Osteoblast (primary cell): ENCODE results near the gene KIF7. TPM values are rescaled to one million over a fixed set of nuclear protein-coding genes. Genes with fewer than 3 reads are reported as not detected.

Source experiments
- DNase-seq: peaks from one replicate; pipeline ENCODE4 v3.0.0; 2011; ENCODE audit warnings: low spot score, mixed read lengths; ENCODE audit not compliant: insufficient read length; ENCODE audit errors: missing footprints
- H2AFZ ChIP-seq: 2 replicates; pipeline ENCODE4 v1.6.0; 2011; ENCODE audit warnings: mild to moderate bottlenecking, low read length
- H3K27ac ChIP-seq: 2 replicates; pipeline ENCODE4 v1.5.1; 2011; ENCODE audit warnings: mild to moderate bottlenecking, low read depth, low read length, moderate library complexity
- H3K27me3 ChIP-seq: 2 replicates; pipeline ENCODE4 v1.6.0; 2012; ENCODE audit warnings: mild to moderate bottlenecking, control low read depth, inconsistent platforms, low read length, moderate library complexity; ENCODE audit not compliant: insufficient read depth
- H3K36me3 ChIP-seq: 2 replicates; pipeline ENCODE4 v1.5.1; 2011; ENCODE audit warnings: mild to moderate bottlenecking, low read length, control low read depth, moderate library complexity; ENCODE audit not compliant: insufficient read depth
- H3K4me1 ChIP-seq: 2 replicates; pipeline ENCODE4 v1.5.1; 2011; ENCODE audit warnings: mild to moderate bottlenecking, low read length, control low read depth, moderate library complexity; ENCODE audit not compliant: insufficient read depth
- H3K4me2 ChIP-seq: 2 replicates; pipeline ENCODE4 v1.6.0; 2011; ENCODE audit warnings: mild to moderate bottlenecking, low read length; ENCODE audit not compliant: insufficient read depth
- H3K4me3 ChIP-seq: fragments of 200-600 bp; sonication (generic); 3 replicates; pipeline ENCODE4 v1.5.1; 2012; ENCODE audit warnings: mild to moderate bottlenecking, low read length, inconsistent platforms; ENCODE audit not compliant: insufficient read depth
- H3K79me2 ChIP-seq: 2 replicates; pipeline ENCODE4 v1.6.0; 2012; ENCODE audit warnings: mild to moderate bottlenecking, low read length, control low read depth, inconsistent platforms; ENCODE audit not compliant: insufficient read depth
- H3K9me3 ChIP-seq: 2 replicates; pipeline ENCODE4 v1.5.1; 2011; ENCODE audit warnings: low read depth, low read length, control low read depth
- H4K20me1 ChIP-seq: 2 replicates; pipeline ENCODE4 v1.6.0; 2012; ENCODE audit warnings: mild to moderate bottlenecking, low read length, control low read depth; ENCODE audit not compliant: insufficient read depth
- total RNA-seq: library from RNA; depleted of rRNA; stranded (reverse); fragments of >200 nt; gene quantifications from 2 replicates; pipeline ENCODE4 v1.2.3, GENCODE V29; 2012
- TF ChIP-seq, protein P1 (sequence below): IDR thresholded peaks from 2 replicates; pipeline ENCODE4 v1.5.1; 2011; ENCODE audit warnings: mild to moderate bottlenecking, low read depth, low read length, moderate library complexity; ENCODE audit errors: extremely low read depth

Gene KIF7
- total RNA-seq, 1 donor = 12.3 TPM

DNA sequence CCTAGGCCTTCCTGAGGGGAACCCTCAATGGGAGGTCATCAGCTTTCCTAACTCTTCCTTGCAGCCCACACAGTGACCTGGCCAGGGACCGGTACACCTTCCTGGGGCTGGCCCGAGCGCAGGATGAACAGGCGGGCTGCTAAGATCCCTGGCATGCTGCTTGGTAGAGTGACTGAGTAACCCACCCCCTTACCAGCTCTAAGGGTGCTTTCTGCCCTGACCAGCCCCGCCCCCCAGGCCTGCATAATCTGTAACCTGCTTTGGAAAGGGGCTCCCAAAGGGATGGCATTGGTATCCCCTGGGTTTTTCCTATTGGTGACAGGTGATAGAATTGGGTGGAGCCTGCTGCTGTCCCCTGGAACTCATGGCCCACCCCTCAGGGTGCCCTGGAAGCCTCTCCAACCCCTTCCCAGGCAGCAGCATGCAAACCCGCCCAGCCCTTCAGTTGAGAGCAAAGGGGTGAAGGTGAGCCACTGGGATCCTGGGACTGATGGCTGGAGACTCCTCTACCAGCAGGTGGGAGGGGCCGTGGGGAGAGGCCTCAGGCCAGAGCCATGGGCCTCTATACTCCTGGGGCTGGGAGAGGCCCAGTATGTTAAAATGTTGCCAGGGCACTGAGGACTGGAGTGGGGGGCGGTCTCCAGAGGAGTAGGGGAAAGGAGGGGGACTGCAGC lies 11.1 kb upstream of the KIF7 start:
- Histone ChIP-seq H4K20me1 (no peaks in the 10 kb centered on the region), H3K4me3 (peak overlapping the region; percentile 63), H3K27me3 (no peaks in the 10 kb centered on the region), H3K36me3 (no peaks in the 10 kb centered on the region), H3K79me2 (no peaks in the 10 kb centered on the region), H3K4me1 (peaks cover 27% of the 10 kb centered on the region), H3K27ac (peak overlapping the region; percentile 45), H3K9me3 (no peaks in the 10 kb centered on the region), H3K4me2 (peak overlapping the region; percentile 79), H2AFZ (peak overlapping the region; percentile 84)
- TF ChIP-seq, protein P1, sequence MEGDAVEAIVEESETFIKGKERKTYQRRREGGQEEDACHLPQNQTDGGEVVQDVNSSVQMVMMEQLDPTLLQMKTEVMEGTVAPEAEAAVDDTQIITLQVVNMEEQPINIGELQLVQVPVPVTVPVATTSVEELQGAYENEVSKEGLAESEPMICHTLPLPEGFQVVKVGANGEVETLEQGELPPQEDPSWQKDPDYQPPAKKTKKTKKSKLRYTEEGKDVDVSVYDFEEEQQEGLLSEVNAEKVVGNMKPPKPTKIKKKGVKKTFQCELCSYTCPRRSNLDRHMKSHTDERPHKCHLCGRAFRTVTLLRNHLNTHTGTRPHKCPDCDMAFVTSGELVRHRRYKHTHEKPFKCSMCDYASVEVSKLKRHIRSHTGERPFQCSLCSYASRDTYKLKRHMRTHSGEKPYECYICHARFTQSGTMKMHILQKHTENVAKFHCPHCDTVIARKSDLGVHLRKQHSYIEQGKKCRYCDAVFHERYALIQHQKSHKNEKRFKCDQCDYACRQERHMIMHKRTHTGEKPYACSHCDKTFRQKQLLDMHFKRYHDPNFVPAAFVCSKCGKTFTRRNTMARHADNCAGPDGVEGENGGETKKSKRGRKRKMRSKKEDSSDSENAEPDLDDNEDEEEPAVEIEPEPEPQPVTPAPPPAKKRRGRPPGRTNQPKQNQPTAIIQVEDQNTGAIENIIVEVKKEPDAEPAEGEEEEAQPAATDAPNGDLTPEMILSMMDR = no peak
- DNase-seq = peak; percentile 77

DNA sequence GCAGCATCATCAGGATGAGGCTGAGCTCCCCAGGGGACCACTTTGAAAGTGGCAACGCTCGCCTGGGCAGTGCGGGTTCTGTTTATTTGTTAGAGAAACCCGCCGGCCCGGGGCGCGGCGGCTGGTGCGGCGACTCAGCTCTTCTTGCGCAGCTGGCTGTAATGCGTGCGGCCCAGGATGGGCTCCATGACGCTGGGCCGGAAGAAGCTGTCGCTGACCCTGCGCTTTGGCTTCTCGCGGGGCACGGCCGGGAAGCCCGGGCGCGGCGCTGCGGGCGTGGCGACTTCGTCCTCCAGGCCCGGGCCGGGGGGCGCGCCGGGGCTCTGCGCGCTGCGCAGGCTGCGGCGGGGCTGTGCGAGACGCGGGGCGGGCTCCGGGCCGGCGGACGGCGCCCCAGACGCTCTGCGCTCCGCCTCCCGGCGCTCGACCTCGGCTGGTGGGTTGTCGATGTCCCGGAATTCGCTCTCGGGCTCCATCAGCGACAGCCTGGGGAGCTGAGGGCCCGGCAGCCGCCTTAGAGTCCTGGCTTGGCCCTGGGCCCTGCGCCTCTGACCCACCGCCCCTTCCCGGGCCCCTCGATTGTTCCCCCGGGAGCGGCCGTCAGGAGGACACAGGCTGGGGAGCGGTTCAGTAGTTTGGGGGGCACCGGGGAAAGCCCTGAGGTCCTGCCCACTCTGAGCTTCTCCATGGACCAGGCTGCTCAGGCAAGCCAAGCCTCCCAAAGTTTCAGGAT lies 10.3 kb upstream of the KIF7 start:
- TF ChIP-seq, protein P1 = no peak

GRCh38 chr15:89664441-89665350 lies 9.4 kb upstream of the KIF7 start:
- Histone ChIP-seq H3K9me3 (no peaks in the 10 kb centered on the region), H3K27ac (peak overlapping the region; percentile 13), H3K27me3 (no peaks in the 10 kb centered on the region), H3K79me2 (no peaks in the 10 kb centered on the region), H2AFZ (no peak overlapping the region), H3K4me3 (peak overlapping the region; percentile 63), H3K4me2 (peak overlapping the region; percentile 79), H3K4me1 (peaks cover 27% of the 10 kb centered on the region), H3K36me3 (no peaks in the 10 kb centered on the region), H4K20me1 (no peaks in the 10 kb centered on the region)
- TF ChIP-seq, protein P1 = no peak
- peak; percentile 92 for DNase-seq

More for the DNA sequence above, 10.3 kb upstream of the KIF7 start:
- Histone ChIP-seq H3K4me1 (peaks cover 27% of the 10 kb centered on the region), H3K27me3 (no peaks in the 10 kb centered on the region), H3K36me3 (no peaks in the 10 kb centered on the region), H2AFZ (peak overlapping the region; percentile 84), H4K20me1 (no peaks in the 10 kb centered on the region), H3K4me2 (peak overlapping the region; percentile 79), H3K9me3 (no peaks in the 10 kb centered on the region), H3K27ac (peak overlapping the region; percentile 45), H3K79me2 (no peaks in the 10 kb centered on the region), H3K4me3 (peak overlapping the region; percentile 63)
- DNase-seq = peak; percentile 97
